ENCODE results near the gene SIRPB2.
A peak's percentile ranks its signal among the peaks of the same experiment; 100 is the strongest.

The SIRPB2 gene

GRCh38 chr20:1437235-1437904 is 53.9 kb downstream of the SIRPB2 start:
- in situ Hi-C loops (cut with MboI; ENCODE audit: low pct_unique_long_range_greater_than_20kb, low sequenced_read_pairs, unreplicated experiment): loop anchor here (5.0 kb wide), 1 partner anchor 125 kb away; no protein-coding TSS in a partner anchor
- peak; percentile 75 for DNase-seq (ENCODE audit: low spot score)
- peak; percentile 91 for TF ChIP-seq CTCF (IDR thresholded peaks at IDR 0.05; ENCODE audit: extremely low read depth, insufficient read depth, missing control alignments)

- in situ Hi-C loops (cut with MboI; ENCODE audit: low pct_unique_long_range_greater_than_20kb, low sequenced_read_pairs, unreplicated experiment): loop anchor here (5.0 kb wide), 1 partner anchor 124 kb away; no protein-coding TSS in a partner anchor
These were observed 55.0 kb downstream of the SIRPB2 start for GRCh38 chr20:1436263-1436662.

GRCh38 chr20:1435337-1435699 is 55.9 kb downstream of the SIRPB2 start:
- no peak for TF ChIP-seq CTCF (IDR thresholded peaks at IDR 0.05; ENCODE audit: extremely low read depth, insufficient read depth, missing control alignments)
- no peak for DNase-seq (ENCODE audit: low spot score)
- in situ Hi-C loops (cut with MboI; ENCODE audit: low pct_unique_long_range_greater_than_20kb, low sequenced_read_pairs, unreplicated experiment): loop anchor here (5.0 kb wide), 1 partner anchor 123 kb away; no protein-coding TSS in a partner anchor

More at GRCh38 chr20:1436263-1436662, 55.0 kb downstream of the SIRPB2 start:
- DNase-seq (ENCODE audit: low spot score): no peak
- TF ChIP-seq CTCF (IDR thresholded peaks at IDR 0.05; ENCODE audit: extremely low read depth, insufficient read depth, missing control alignments): no peak

GRCh38 chr20:1434571-1435336 is 56.5 kb downstream of the SIRPB2 start:
- no peak for TF ChIP-seq CTCF (IDR thresholded peaks at IDR 0.05; ENCODE audit: extremely low read depth, insufficient read depth, missing control alignments)
- in situ Hi-C loops (cut with MboI; ENCODE audit: low pct_unique_long_range_greater_than_20kb, low sequenced_read_pairs, unreplicated experiment): loop anchor here (5.0 kb wide), 1 partner anchor 122 kb away; no protein-coding TSS in a partner anchor
- peak; percentile 55 for DNase-seq (ENCODE audit: low spot score)

GRCh38 chr20:1431158-1431557 is 60.1 kb downstream of the SIRPB2 start:
- no peak for TF ChIP-seq CTCF (IDR thresholded peaks at IDR 0.05; ENCODE audit: extremely low read depth, insufficient read depth, missing control alignments)
- DNase-seq (ENCODE audit: low spot score): no peak
- in situ Hi-C loops (cut with MboI; ENCODE audit: low pct_unique_long_range_greater_than_20kb, low sequenced_read_pairs, unreplicated experiment): no loop called here

- no peak for TF ChIP-seq CTCF (IDR thresholded peaks at IDR 0.05; ENCODE audit: extremely low read depth, insufficient read depth, missing control alignments)
- DNase-seq (ENCODE audit: low spot score): no peak
These were observed 61.2 kb downstream of the SIRPB2 start for GRCh38 chr20:1430004-1430451.

More at GRCh38 chr20:1430004-1430451, 61.2 kb downstream of the SIRPB2 start:
- in situ Hi-C loops (cut with MboI; ENCODE audit: low pct_unique_long_range_greater_than_20kb, low sequenced_read_pairs, unreplicated experiment): no loop called here

All from GM13977 (cell line).